ENCODE results near the gene P2RX2.

- TF ChIP-seq CTCF (IDR thresholded peaks at IDR 0.05) (no peak), POLR2A (IDR thresholded peaks at IDR 0.05) (no peak)
These were observed 15.3 kb downstream of the P2RX2 start for GRCh38 chr12:132633901-132634300.
